Endodermal cell (in vitro differentiated cells): ENCODE measurements around the gene NCK1. TPM values are rescaled to one million over a fixed set of nuclear protein-coding genes. Genes with fewer than 3 reads are reported as not detected.

ENCODE experiments used
- DNase-seq: peaks from one replicate; pipeline ENCODE4 v3.0.0-alpha.2; 2017
- H3K27ac ChIP-seq: 2 replicates; pipeline ENCODE4 v1.5.1; 2013; ENCODE audit warnings: mild to moderate bottlenecking, low read depth, low read length, moderate library complexity
- H3K27me3 ChIP-seq: 2 replicates; pipeline ENCODE4 v1.6.1; 2013; ENCODE audit warnings: mild to moderate bottlenecking, low read length, moderate library complexity; ENCODE audit not compliant: insufficient read depth, control insufficient read depth, poor library complexity, severe bottlenecking
- H3K36me3 ChIP-seq: 2 replicates; pipeline ENCODE4 v1.7.0; 2013; ENCODE audit warnings: mild to moderate bottlenecking, low read length, moderate library complexity; ENCODE audit not compliant: control insufficient read depth, insufficient read depth
- H3K4me1 ChIP-seq: one replicate; pipeline ENCODE4 v1.7.0; 2013; ENCODE audit warnings: low read length; ENCODE audit not compliant: control insufficient read depth, insufficient read depth
- H3K4me3 ChIP-seq: 2 replicates; pipeline ENCODE4 v1.5.1; 2013; ENCODE audit warnings: mild to moderate bottlenecking, low read length, moderate library complexity
- H3K9ac ChIP-seq: 2 replicates; pipeline ENCODE4 v1.6.1; 2013; ENCODE audit warnings: mild to moderate bottlenecking, low read length, moderate library complexity; ENCODE audit not compliant: poor library complexity, severe bottlenecking; ENCODE audit errors: extremely low read depth
- H3K9me3 ChIP-seq: 2 replicates; pipeline ENCODE4 v1.6.1; 2013; ENCODE audit warnings: mild to moderate bottlenecking, low read length, moderate library complexity; ENCODE audit not compliant: control insufficient read depth
- H3K27ac Mint-ChIP-seq: 2 replicates; pipeline ENCODE4 v1.8.0; 2020; ENCODE audit warnings: mixed read lengths
- H3K27me3 Mint-ChIP-seq: 2 replicates; pipeline ENCODE4 v1.8.0; 2021; ENCODE audit warnings: mild to moderate bottlenecking, mixed read lengths; ENCODE audit not compliant: insufficient read depth
- H3K36me3 Mint-ChIP-seq: 2 replicates; pipeline ENCODE4 v1.8.0; 2020; ENCODE audit warnings: low read depth, mixed read lengths
- H3K4me1 Mint-ChIP-seq: 2 replicates; pipeline ENCODE4 v1.8.0; 2020; ENCODE audit warnings: mixed read lengths
- H3K4me3 Mint-ChIP-seq: 2 replicates; pipeline ENCODE4 v1.8.0; 2020; ENCODE audit warnings: mild to moderate bottlenecking, moderate library complexity, mixed read lengths
- H3K9me3 Mint-ChIP-seq: 2 replicates; pipeline ENCODE4 v1.8.0; 2020; ENCODE audit warnings: mild to moderate bottlenecking, mixed read lengths
- CTCF ChIP-seq: fragments of 200-600 bp; sonication (generic); conservative IDR thresholded peaks from 2 replicates; pipeline ENCODE4 v1.5.0; 2021; ENCODE audit warnings: antibody characterized with exemption, mild to moderate bottlenecking
- WGBS, 2 experiments: methylation state at CpG; one replicate each; pipeline versions ENCODE4 v1.1.5 to v1.1.7; 2013; ENCODE audit warnings: missing lambda C conversion rate in 2 of 2, mixed read lengths in 1 of 2; ENCODE audit not compliant: insufficient coverage in 1 of 2, insufficient read length in 1 of 2; 5-methylcytosine and 5-hydroxymethylcytosine counted together
- total RNA-seq, 2 donors: library from RNA; stranded (reverse); fragmentation: NEBNext Ultra II Directional in 1 of 2; extraction: Animal tissue kit (Norgen Biotek cat#: 25700) in 1 of 2; gene quantifications; 2 replicates in 1 of 2; 3 replicates in 1 of 2; pipeline ENCODE4 v1.2.1, GENCODE V29; 2021

The NCK1 gene
- total RNA-seq, 2 donors from 2014 or later, result 24.5 to 28.9 TPM

DNA sequence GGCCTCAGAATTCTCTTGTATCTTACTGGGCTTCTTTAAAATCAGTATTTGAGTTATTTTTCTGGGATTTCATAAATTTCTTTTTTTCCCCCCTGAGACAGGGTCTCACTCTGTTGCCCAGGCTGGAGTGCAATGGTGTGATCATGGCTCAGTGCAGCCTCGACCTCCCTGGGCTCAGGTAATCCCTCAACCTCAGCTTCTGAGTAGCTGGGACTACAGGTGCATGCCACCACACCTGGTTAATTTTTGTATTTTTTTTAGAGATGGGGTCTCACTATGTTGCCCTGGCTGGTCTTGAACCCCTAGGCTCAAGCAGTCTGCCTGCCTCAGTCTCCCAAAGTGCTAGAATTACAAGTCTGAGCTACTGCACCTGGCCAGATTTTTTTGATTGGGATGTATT is 43.5 kb downstream of the NCK1 start:
- no peak overlapping the region for H3K9ac ChIP-seq
- no peak overlapping the region for H3K27ac Mint-ChIP-seq
- peaks cover 33% of the 10 kb centered on the region for H3K4me1 Mint-ChIP-seq
- no peak for TF ChIP-seq CTCF
- no peaks in the 10 kb centered on the region for H3K4me1 ChIP-seq
- H3K36me3 ChIP-seq, result no peaks in the 10 kb centered on the region
- 67 to 87% methylated on average over 1 of the region's 1 CpG for WGBS, 2 experiments
- H3K36me3 Mint-ChIP-seq, result peaks cover 13% of the 10 kb centered on the region
- H3K4me3 ChIP-seq, result no peak overlapping the region
- DNase-seq, result no peak
- H3K4me3 Mint-ChIP-seq, result no peak overlapping the region
- peaks cover 35% of the 10 kb centered on the region for H3K9me3 ChIP-seq
- H3K27me3 ChIP-seq, result no peaks in the 10 kb centered on the region
- H3K9me3 Mint-ChIP-seq, result peaks cover 17% of the 10 kb centered on the region
- no peak overlapping the region for H3K27ac ChIP-seq
- no peaks in the 10 kb centered on the region for H3K27me3 Mint-ChIP-seq

DNA sequence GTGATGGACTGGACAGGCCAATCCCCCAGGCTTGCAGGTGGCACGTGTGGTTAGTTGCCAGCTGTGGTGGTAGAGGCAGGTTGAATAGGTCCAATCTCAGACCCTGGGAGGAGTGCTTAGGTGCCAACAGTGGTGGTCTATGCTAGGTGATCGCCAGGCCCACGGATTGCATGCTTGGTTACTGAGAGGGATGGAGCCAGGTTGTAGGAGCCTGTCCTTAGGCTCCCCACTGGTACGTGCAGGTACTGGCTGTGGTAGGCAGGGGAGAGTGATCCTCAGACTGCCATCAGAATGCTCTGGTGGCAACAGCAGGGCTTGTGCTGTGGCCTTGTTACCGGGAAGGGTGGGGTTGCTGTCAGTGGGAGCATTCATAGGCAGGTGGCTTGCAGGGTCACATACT is 44.7 kb downstream of the NCK1 start:
- peaks cover 11% of the 10 kb centered on the region for H3K36me3 Mint-ChIP-seq
- H3K27ac Mint-ChIP-seq, result no peak overlapping the region
- no peak overlapping the region for H3K4me3 Mint-ChIP-seq
- no peak overlapping the region for H3K9ac ChIP-seq
- no peaks in the 10 kb centered on the region for H3K27me3 ChIP-seq
- H3K4me3 ChIP-seq, result no peak overlapping the region
- DNase-seq, result no peak
- H3K9me3 Mint-ChIP-seq, result peaks cover 17% of the 10 kb centered on the region
- 83 to 100% methylated on average over 1 to 5 of the region's 5 CpGs for WGBS, 2 experiments
- H3K27ac ChIP-seq, result no peak overlapping the region
- peaks cover 43% of the 10 kb centered on the region for H3K9me3 ChIP-seq
- peaks cover 25% of the 10 kb centered on the region for H3K4me1 Mint-ChIP-seq
- no peaks in the 10 kb centered on the region for H3K27me3 Mint-ChIP-seq
- H3K4me1 ChIP-seq, result no peaks in the 10 kb centered on the region
- no peak for TF ChIP-seq CTCF
- no peaks in the 10 kb centered on the region for H3K36me3 ChIP-seq

DNA sequence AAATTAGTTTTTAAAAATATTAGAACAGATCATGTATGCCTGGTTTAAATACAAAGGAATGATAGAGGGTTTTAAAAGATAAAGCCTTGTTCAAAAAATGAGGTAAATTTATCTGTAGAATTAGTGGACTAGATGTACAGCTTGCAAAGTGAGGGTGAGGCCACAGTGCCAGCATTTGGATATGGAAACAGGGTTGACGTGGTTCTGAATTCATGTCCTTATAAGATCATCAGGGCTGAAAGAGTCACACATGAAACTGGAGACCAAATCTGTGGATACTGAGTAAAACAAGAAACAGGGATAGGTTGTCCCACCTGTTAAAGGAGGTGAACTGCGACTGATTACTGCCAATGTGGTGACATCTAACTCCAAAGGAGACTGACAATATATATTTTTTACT is 46.3 kb downstream of the NCK1 start:
- Histone ChIP-seq H3K27me3 (no peaks in the 10 kb centered on the region), H3K27ac (no peak overlapping the region), H3K9ac (no peak overlapping the region), H3K9me3 (peaks cover 36% of the 10 kb centered on the region), H3K4me3 (no peak overlapping the region), H3K36me3 (no peaks in the 10 kb centered on the region), H3K4me1 (no peaks in the 10 kb centered on the region)
- H3K4me3 Mint-ChIP-seq, result no peak overlapping the region
- H3K4me1 Mint-ChIP-seq, result peaks cover 19% of the 10 kb centered on the region
- DNase-seq, result no peak
- H3K27ac Mint-ChIP-seq, result no peak overlapping the region
- H3K9me3 Mint-ChIP-seq, result peaks cover 13% of the 10 kb centered on the region
- peaks cover 9% of the 10 kb centered on the region for H3K36me3 Mint-ChIP-seq
- TF ChIP-seq CTCF, result no peak
- WGBS, 2 experiments, result 93 to 94% methylated on average over 2 of the region's 2 CpGs
- H3K27me3 Mint-ChIP-seq, result no peaks in the 10 kb centered on the region
